ENCODE results near the gene CDH23. TPM values are rescaled to one million over a fixed set of nuclear protein-coding genes. Genes with fewer than 3 reads are reported as not detected.

Gene CDH23
- total RNA-seq, 1 donor from 2014 or later: not detected

DNA sequence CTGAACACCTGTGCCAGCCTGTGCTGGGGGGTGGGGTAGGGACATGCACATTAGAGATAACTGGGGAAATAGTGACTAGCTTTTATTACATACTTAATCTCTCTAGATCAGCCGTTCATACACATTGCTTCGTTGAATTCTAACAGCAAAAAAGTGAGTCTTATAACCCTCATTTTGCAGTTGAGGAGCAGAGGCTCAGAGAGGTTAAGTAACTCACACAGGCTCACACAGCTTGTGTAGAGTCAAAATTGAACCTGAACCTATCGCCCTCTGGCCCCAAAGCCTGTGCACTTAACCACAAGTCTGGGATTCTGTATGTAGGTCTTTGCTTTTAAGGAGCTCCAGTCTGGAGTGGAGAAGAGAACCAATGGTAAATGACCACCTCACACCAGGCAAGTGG lies 59.9 kb downstream of the CDH23 start:
- Histone ChIP-seq H3K27me3 (ENCODE audit: control insufficient read depth, insufficient read depth, low read length) (peaks cover 1% of the 10 kb centered on the region), H3K36me3 (ENCODE audit: control insufficient read depth, insufficient read depth, low read length) (no peaks in the 10 kb centered on the region), H3K4me3 (ENCODE audit: low read depth, low read length) (no peak overlapping the region)
- TF ChIP-seq, protein P1, sequence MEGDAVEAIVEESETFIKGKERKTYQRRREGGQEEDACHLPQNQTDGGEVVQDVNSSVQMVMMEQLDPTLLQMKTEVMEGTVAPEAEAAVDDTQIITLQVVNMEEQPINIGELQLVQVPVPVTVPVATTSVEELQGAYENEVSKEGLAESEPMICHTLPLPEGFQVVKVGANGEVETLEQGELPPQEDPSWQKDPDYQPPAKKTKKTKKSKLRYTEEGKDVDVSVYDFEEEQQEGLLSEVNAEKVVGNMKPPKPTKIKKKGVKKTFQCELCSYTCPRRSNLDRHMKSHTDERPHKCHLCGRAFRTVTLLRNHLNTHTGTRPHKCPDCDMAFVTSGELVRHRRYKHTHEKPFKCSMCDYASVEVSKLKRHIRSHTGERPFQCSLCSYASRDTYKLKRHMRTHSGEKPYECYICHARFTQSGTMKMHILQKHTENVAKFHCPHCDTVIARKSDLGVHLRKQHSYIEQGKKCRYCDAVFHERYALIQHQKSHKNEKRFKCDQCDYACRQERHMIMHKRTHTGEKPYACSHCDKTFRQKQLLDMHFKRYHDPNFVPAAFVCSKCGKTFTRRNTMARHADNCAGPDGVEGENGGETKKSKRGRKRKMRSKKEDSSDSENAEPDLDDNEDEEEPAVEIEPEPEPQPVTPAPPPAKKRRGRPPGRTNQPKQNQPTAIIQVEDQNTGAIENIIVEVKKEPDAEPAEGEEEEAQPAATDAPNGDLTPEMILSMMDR (IDR thresholded peaks at IDR 0.05; ENCODE audit: insufficient read depth, low read length, severe bottlenecking): no peak
- DNase-seq (ENCODE audit: low read depth) (no peak), FAIRE-seq (no peak)

DNA sequence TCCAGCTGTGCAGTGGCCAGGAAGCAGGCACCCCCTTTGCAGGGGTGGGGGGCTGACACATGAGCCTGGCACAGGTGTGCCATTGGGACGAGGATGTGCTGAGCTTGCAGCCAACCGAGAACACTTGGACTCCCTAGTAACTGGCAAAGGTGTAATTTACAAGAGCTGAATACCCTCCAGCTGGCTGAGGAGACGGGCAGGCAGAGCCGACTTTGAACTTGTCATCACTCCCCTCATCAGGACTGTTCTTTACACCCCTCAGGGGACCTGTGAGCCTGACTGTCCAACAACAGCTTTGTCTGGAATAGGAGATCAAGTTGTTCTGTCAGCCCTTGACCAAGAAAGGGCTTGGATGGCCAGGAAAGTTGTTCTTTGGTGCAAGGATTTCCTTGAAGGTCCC lies 61.2 kb downstream of the CDH23 start:
- peaks cover 1% of the 10 kb centered on the region for H3K27me3 ChIP-seq (ENCODE audit: control insufficient read depth, insufficient read depth, low read length)
- no peak overlapping the region for H3K4me3 ChIP-seq (ENCODE audit: low read depth, low read length)
- H3K36me3 ChIP-seq (ENCODE audit: control insufficient read depth, insufficient read depth, low read length): no peaks in the 10 kb centered on the region
- TF ChIP-seq, protein P1 (IDR thresholded peaks at IDR 0.05; ENCODE audit: insufficient read depth, low read length, severe bottlenecking): no peak
- DNase-seq (ENCODE audit: low read depth) (no peak), FAIRE-seq (no peak)

DNA sequence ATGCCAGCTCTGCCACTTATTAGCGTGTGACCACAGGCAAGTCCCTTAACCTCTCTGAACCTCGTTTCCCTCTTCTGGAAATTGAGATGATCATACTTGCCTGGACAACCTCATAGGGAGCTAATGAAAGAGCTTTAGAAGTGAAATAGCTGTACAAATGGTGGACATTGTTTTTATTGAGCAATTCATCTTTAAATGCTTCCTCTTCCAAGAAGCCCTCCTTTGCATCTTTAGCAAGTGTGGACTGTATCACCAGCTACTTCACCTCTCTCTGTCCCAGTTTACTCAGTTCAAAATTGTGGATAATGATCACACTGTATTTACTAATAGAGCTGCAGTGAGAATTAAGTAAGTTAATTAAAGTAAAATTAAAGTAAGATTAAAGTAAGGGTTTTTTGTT lies 61.7 kb downstream of the CDH23 start:
- FAIRE-seq (no peak), DNase-seq (ENCODE audit: low read depth) (no peak)
- Histone ChIP-seq H3K36me3 (ENCODE audit: control insufficient read depth, insufficient read depth, low read length) (no peaks in the 10 kb centered on the region), H3K27me3 (ENCODE audit: control insufficient read depth, insufficient read depth, low read length) (peaks cover 1% of the 10 kb centered on the region), H3K4me3 (ENCODE audit: low read depth, low read length) (no peak overlapping the region)
- TF ChIP-seq, protein P1 (IDR thresholded peaks at IDR 0.05; ENCODE audit: insufficient read depth, low read length, severe bottlenecking): no peak

DNA sequence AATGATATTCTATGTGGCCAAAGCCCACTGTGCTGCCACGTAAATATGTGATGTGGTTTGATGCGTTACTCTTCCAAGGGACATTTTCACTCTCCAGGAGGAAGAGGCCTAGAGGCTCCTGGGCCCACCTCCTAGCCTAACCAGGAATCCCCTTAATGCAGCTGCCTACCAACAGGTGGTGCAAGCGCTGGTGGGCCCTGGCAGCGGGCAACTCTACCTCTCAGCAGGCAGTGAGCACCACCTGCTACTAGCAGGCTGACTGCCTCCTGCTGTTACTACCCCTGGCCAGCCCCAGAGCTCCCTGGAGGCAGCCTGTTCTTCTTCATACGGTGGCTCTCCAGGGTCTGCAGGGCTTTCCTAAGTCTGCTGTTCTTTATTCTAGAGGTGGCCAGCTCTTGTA lies 62.8 kb downstream of the CDH23 start:
- H3K4me3 ChIP-seq (ENCODE audit: low read depth, low read length): no peak overlapping the region
- H3K36me3 ChIP-seq (ENCODE audit: control insufficient read depth, insufficient read depth, low read length): no peaks in the 10 kb centered on the region
- TF ChIP-seq, protein P1 (IDR thresholded peaks at IDR 0.05; ENCODE audit: insufficient read depth, low read length, severe bottlenecking): no peak
- FAIRE-seq (no peak), DNase-seq (ENCODE audit: low read depth) (no peak)
- H3K27me3 ChIP-seq (ENCODE audit: control insufficient read depth, insufficient read depth, low read length): peaks cover 1% of the 10 kb centered on the region

DNA sequence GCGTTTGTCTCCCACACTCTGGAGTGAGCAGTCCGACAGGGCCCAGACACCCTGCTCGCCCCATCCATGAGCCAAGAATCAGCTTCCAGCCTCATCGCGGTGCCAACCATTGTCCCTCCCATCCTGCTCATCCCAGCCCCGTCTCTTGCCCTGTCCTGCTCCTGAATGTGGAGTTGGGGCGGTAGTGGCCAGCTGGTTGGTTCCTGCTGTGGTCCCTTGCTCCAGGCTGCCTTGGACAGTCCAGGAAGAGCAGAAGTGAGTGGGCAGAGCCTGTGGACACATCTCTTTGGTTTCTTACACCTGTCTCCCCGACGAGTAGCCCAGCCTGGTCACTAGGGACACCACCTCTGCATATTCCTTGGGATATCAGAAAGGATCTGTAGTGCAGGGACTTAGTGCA lies 63.9 kb downstream of the CDH23 start:
- TF ChIP-seq, protein P1 (IDR thresholded peaks at IDR 0.05; ENCODE audit: insufficient read depth, low read length, severe bottlenecking): no peak
- peak; percentile 90 for FAIRE-seq
- no peaks in the 10 kb centered on the region for H3K27me3 ChIP-seq (ENCODE audit: control insufficient read depth, insufficient read depth, low read length)

DNA sequence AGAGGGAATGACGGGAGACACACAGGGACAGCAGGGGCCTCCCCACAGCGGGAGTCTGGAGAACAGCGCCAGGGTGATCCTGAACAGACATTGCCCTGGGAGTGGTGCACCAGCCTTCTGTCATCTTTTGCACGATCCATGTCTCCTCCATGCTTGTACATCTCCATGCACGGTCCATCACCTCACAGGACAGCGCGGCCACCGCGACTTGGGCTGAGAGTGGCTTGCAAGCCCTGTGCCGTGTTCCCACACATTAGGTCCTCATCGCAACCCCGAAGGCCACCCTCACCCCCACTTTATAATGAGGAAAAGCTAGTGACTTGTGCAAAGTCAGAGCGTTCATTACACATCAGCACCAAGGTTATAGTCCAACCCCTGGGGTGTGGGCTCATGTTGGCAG lies 64.7 kb downstream of the CDH23 start:
- H3K36me3 ChIP-seq (ENCODE audit: control insufficient read depth, insufficient read depth, low read length): no peaks in the 10 kb centered on the region
- no peak for DNase-seq (ENCODE audit: low read depth)
- H3K4me3 ChIP-seq (ENCODE audit: low read depth, low read length): no peak overlapping the region
- TF ChIP-seq, protein P1 (IDR thresholded peaks at IDR 0.05; ENCODE audit: insufficient read depth, low read length, severe bottlenecking): no peak
- H3K27me3 ChIP-seq (ENCODE audit: control insufficient read depth, insufficient read depth, low read length): no peaks in the 10 kb centered on the region
- FAIRE-seq: no peak

More for the DNA sequence above, 63.9 kb downstream of the CDH23 start:
- Histone ChIP-seq H3K36me3 (ENCODE audit: control insufficient read depth, insufficient read depth, low read length) (no peaks in the 10 kb centered on the region), H3K4me3 (ENCODE audit: low read depth, low read length) (no peak overlapping the region)
- no peak for DNase-seq (ENCODE audit: low read depth)
